Thyroid gland (tissue), 4 donors: Measurements from ENCODE around the gene THBS4. TPM values are rescaled to one million over a fixed set of nuclear protein-coding genes. Genes with fewer than 3 reads are reported as not detected.
A peak's percentile ranks its signal among the peaks of the same experiment; 100 is the strongest.

Experiments
- DNase-seq, 2 donors: peaks; one replicate each; pipeline ENCODE4 v3.0.0-alpha.2; 2019
- H3K27ac ChIP-seq, 3 donors: fragments of 200-600 bp; sonication (generic); 1 replicate in 2 of 3; 2 replicates in 1 of 3; pipeline ENCODE4 v1.5.1; 2016 to 2019; ENCODE audit warnings: mild to moderate bottlenecking in 1 of 3, moderate library complexity in 1 of 3
- H3K27me3 ChIP-seq: fragments of 200-600 bp; sonication (generic); one replicate; pipeline ENCODE4 v1.5.1; 2019
- H3K36me3 ChIP-seq, 2 donors: fragments of 200-600 bp; sonication (generic); one replicate each; pipeline ENCODE4 v1.5.1; 2016 to 2019
- H3K4me1 ChIP-seq, 2 donors: fragments of 200-600 bp; sonication (generic); one replicate each; pipeline ENCODE4 v1.5.1; 2017 to 2019
- H3K4me3 ChIP-seq, 3 donors: fragments of 200-600 bp; sonication (generic); replicated peaks in 1 of 3; 1 replicate in 2 of 3; 2 replicates in 1 of 3; pipeline ENCODE4 v1.5.1; 2016; ENCODE audit warnings: mild to moderate bottlenecking in 1 of 3
- H3K9me3 ChIP-seq: fragments of 200-600 bp; sonication (generic); one replicate; pipeline ENCODE4 v1.5.1; 2017
- POLR2A ChIP-seq, 2 donors: fragments of 450-650 bp; IDR thresholded peaks; one replicate each; pipeline ENCODE4 v1.6.1; 2017; ENCODE audit warnings: antibody characterized with exemption in 2 of 2, mild to moderate bottlenecking in 2 of 2, moderate library complexity in 1 of 2
- WGBS, 2 donors: methylation state at CpG; one replicate each; pipeline ENCODE4 v1.1.5; 2017; 5-methylcytosine and 5-hydroxymethylcytosine counted together
- intact Hi-C: fragments of 100-400 bp; cut with DNase I; formaldehyde crosslinking; loops from one replicate; pipeline ENCODE4 v1.15.1; 2023
- total RNA-seq, 4 donors: library from RNA; depleted of rRNA; stranded (reverse); fragments of >200 nt; gene quantifications; one replicate each; pipeline ENCODE4 v1.2.3, GENCODE V29; 2016
- TF ChIP-seq, protein P1 (sequence below), 6 experiments: fragments of 200-600 bp in 3 of 6; fragments of 450-650 bp in 3 of 6; sonication (generic) in 3 of 6; IDR thresholded peaks; one replicate each; pipeline ENCODE4 v1.5.1; 2016 to 2019; ENCODE audit warnings: antibody characterized with exemption in 6 of 6, mild to moderate bottlenecking in 2 of 6, inconsistent platforms in 1 of 6, moderate library complexity in 1 of 6

Gene THBS4
- total RNA-seq, 4 donors from 2014 or later = 2.4 to 4.5 (median 3.1) TPM

DNA sequence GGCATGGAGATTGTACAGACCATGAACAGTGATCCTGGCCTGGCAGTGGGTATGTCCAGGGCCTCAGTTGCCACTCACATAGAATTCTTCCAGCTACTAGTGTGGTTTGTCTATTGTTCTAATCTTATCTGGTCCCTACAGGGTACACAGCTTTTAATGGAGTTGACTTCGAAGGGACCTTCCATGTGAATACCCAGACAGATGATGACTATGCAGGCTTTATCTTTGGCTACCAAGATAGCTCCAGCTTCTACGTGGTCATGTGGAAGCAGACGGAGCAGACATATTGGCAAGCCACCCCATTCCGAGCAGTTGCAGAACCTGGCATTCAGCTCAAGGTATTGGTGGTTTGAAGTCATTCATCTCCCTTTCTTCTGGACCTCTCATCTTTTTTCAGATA, 43.8 kb downstream of the THBS4 start:
- intact Hi-C loops = no loop called here
- Histone ChIP-seq H3K4me3 (no peak overlapping the region), H3K27me3 (no peaks in the 10 kb centered on the region), H3K4me1 (peaks cover 3 to 10% of the 10 kb centered on the region in 2 donors), H3K27ac (no peak overlapping the region), H3K9me3 (no peaks in the 10 kb centered on the region), H3K36me3 (no peaks in the 10 kb centered on the region)
- TF ChIP-seq POLR2A (IDR thresholded peaks at IDR 0.05) = no peak
- TF ChIP-seq, protein P1, sequence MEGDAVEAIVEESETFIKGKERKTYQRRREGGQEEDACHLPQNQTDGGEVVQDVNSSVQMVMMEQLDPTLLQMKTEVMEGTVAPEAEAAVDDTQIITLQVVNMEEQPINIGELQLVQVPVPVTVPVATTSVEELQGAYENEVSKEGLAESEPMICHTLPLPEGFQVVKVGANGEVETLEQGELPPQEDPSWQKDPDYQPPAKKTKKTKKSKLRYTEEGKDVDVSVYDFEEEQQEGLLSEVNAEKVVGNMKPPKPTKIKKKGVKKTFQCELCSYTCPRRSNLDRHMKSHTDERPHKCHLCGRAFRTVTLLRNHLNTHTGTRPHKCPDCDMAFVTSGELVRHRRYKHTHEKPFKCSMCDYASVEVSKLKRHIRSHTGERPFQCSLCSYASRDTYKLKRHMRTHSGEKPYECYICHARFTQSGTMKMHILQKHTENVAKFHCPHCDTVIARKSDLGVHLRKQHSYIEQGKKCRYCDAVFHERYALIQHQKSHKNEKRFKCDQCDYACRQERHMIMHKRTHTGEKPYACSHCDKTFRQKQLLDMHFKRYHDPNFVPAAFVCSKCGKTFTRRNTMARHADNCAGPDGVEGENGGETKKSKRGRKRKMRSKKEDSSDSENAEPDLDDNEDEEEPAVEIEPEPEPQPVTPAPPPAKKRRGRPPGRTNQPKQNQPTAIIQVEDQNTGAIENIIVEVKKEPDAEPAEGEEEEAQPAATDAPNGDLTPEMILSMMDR (IDR thresholded peaks at IDR 0.05) = no peak
- no peak for DNase-seq
- 93 to 95% methylated on average over 4 of the region's 4 CpGs for WGBS, 2 donors

DNA sequence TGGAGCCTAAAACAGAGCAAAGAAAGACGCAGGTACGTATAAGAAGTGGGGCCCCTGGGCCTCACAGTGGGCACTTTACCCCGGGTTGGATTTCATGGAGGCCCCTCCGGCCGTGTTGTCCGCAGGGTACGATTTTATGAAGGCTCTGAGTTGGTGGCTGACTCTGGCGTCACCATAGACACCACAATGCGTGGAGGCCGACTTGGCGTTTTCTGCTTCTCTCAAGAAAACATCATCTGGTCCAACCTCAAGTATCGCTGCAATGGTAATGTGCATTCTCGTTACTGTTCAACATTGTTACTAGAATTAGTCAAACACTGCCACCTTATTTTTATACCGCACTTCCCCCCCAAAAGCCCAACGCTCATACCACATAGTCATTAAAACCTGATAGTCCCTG, 47.1 kb downstream of the THBS4 start:
- H3K4me1 ChIP-seq = peaks cover 3 to 10% of the 10 kb centered on the region in 2 donors
- TF ChIP-seq POLR2A (IDR thresholded peaks at IDR 0.05) = no peak
- TF ChIP-seq, protein P1 (IDR thresholded peaks at IDR 0.05) = no peak
- WGBS, 2 donors = 90 to 91% methylated on average over 15 of the region's 15 CpGs
- H3K27me3 ChIP-seq = no peaks in the 10 kb centered on the region
- no peak for DNase-seq
- H3K4me3 ChIP-seq = no peak overlapping the region
- H3K9me3 ChIP-seq = no peaks in the 10 kb centered on the region
- intact Hi-C loops = loop anchor here (10.0 kb wide), 1 partner anchor 1057 kb away; no protein-coding TSS in a partner anchor
- peak overlapping the region in 2 of 3 donors; percentile 28 to 51 for H3K27ac ChIP-seq
- H3K36me3 ChIP-seq = no peaks in the 10 kb centered on the region

DNA sequence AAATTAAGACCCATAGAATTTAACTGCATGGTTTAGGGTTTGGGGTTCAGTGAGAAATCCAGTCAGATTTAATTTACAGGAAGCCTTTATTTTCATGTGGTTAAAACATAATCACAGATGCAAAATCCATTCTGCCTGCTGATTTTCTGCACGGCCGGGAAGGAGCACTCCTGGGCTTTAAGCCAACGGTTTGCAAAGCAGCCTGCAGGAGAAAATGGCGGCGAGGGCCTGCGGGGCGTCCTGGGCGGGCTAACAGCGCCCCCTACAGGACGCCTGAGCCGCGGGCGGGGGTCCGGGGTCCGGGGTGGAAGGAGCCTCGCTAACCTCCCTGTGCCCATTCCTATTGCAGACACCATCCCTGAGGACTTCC, 47.6 kb downstream of the THBS4 start:
- peak; percentile 84 to 85 for DNase-seq
- H3K4me3 ChIP-seq = no peak overlapping the region
- intact Hi-C loops = loop anchor here (10.0 kb wide), 1 partner anchor 1058 kb away; no protein-coding TSS in a partner anchor
- TF ChIP-seq, protein P1 (IDR thresholded peaks at IDR 0.05) = peak; percentile 64 to 98 (median 90)
- TF ChIP-seq POLR2A (IDR thresholded peaks at IDR 0.05) = no peak
- peaks cover 3 to 10% of the 10 kb centered on the region in 2 donors for H3K4me1 ChIP-seq
- WGBS, 2 donors = 0 to 9% methylated on average over 10 to 12 of the region's 16 CpGs
- no peaks in the 10 kb centered on the region for H3K27me3 ChIP-seq
- no peaks in the 10 kb centered on the region for H3K9me3 ChIP-seq
- H3K27ac ChIP-seq = peak overlapping the region; percentile 2 to 51 (median 28)
- H3K36me3 ChIP-seq = no peaks in the 10 kb centered on the region

DNA sequence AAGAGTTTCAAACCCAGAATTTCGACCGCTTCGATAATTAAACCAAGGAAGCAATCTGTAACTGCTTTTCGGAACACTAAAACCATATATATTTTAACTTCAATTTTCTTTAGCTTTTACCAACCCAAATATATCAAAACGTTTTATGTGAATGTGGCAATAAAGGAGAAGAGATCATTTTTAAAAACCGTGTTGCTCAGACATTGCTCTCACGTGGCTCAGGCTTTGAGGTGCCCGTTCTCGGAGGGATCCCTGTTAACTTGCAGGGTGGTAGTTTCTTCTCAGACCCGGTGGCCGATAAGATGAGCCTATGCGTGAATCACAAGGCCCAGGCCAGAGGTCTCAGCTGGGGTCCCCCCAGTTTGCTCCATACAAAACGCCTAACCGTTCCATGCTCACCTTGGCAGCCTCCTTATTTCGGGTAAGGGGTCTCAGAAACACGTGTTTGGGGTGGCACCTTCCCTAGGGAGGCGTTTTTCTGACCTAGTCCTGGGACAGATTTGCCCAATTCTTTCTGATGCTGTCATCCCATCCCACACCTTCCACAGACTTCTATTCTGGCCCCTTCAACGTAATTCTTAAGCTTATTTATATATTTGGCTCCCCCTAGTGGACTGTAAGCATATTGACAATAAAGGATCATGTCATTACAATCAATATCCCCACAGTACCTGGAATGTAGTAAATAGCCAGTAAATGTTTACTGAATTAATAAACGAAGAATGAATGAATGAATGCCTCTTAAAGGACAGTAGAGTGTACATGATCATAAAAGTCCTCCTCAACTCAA, 48.1 kb downstream of the THBS4 start:
- DNase-seq = peak; percentile 14 to 32
- intact Hi-C loops = loop anchor here (10.0 kb wide), 1 partner anchor 1058 kb away; no protein-coding TSS in a partner anchor
- Histone ChIP-seq H3K9me3 (no peaks in the 10 kb centered on the region), H3K4me3 (no peak overlapping the region), H3K27ac (peak overlapping the region; percentile 2 to 51 (median 28)), H3K36me3 (no peaks in the 10 kb centered on the region), H3K27me3 (no peaks in the 10 kb centered on the region), H3K4me1 (peaks cover 3 to 10% of the 10 kb centered on the region in 2 donors)
- no peak for TF ChIP-seq POLR2A (IDR thresholded peaks at IDR 0.05)
- TF ChIP-seq, protein P1 (IDR thresholded peaks at IDR 0.05) = peak; percentile 40 to 87 (median 74)
- WGBS, 2 donors = 30 to 36% methylated on average over 19 of the region's 19 CpGs

DNA sequence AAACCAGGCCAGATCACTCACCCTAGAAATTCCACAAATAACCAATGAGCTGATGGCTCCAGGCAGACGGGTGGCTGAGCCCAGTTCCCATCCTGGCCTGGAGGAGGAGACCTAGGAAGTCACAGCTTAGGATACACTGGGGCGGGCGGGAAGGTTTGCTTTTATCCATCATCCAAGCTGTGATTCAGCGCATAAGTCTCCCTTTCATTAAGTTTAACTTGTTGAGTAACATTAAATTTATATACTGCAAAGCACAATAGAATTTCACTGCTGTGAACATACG, 55.7 kb downstream of the THBS4 start:
- Histone ChIP-seq H3K27ac (no peak overlapping the region), H3K9me3 (no peaks in the 10 kb centered on the region), H3K4me3 (no peak overlapping the region), H3K36me3 (no peaks in the 10 kb centered on the region), H3K27me3 (no peaks in the 10 kb centered on the region), H3K4me1 (peaks cover 0 to 7% of the 10 kb centered on the region in 2 donors)
- TF ChIP-seq POLR2A (IDR thresholded peaks at IDR 0.05) = no peak
- TF ChIP-seq, protein P1 (IDR thresholded peaks at IDR 0.05) = no peak
- intact Hi-C loops = no loop called here
- 93 to 95% methylated on average over 5 of the region's 5 CpGs for WGBS, 2 donors
- no peak for DNase-seq
